C4-2B (cell line): ENCODE measurements around the gene ZNF610.

Experiments
- ZFX ChIP-seq: fragments of 450-650 bp; IDR thresholded peaks from 2 replicates; pipeline ENCODE4 v1.6.1; 2017
- TF ChIP-seq, protein P1 (sequence below): fragments of 450-650 bp; conservative IDR thresholded peaks from 2 replicates; pipeline ENCODE4 v1.5.1; 2017; ENCODE audit warnings: mild to moderate bottlenecking

DNA sequence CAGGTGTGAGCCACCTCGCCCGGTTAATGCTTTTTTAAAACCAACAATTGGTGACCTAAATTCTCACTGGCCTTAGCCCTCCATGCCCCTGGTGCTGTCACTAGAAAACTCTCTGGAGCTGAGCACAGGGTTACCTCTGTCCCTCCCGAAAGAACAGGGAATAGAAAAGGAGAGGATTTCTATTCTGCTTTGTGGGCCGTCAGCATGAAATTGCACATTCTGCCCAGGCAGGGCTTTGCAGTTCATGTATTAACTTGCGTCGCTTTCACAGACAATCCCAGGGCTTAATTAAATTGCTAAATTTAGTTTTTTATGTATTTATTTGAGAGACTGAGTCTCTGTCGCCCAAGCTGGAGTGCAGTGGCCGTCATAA is 39.7 kb upstream of the ZNF610 start:
- TF ChIP-seq, protein P1, sequence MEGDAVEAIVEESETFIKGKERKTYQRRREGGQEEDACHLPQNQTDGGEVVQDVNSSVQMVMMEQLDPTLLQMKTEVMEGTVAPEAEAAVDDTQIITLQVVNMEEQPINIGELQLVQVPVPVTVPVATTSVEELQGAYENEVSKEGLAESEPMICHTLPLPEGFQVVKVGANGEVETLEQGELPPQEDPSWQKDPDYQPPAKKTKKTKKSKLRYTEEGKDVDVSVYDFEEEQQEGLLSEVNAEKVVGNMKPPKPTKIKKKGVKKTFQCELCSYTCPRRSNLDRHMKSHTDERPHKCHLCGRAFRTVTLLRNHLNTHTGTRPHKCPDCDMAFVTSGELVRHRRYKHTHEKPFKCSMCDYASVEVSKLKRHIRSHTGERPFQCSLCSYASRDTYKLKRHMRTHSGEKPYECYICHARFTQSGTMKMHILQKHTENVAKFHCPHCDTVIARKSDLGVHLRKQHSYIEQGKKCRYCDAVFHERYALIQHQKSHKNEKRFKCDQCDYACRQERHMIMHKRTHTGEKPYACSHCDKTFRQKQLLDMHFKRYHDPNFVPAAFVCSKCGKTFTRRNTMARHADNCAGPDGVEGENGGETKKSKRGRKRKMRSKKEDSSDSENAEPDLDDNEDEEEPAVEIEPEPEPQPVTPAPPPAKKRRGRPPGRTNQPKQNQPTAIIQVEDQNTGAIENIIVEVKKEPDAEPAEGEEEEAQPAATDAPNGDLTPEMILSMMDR: no peak
- no peak for TF ChIP-seq ZFX
